ENCODE results near the gene CTNNA3.

Gene CTNNA3

DNA sequence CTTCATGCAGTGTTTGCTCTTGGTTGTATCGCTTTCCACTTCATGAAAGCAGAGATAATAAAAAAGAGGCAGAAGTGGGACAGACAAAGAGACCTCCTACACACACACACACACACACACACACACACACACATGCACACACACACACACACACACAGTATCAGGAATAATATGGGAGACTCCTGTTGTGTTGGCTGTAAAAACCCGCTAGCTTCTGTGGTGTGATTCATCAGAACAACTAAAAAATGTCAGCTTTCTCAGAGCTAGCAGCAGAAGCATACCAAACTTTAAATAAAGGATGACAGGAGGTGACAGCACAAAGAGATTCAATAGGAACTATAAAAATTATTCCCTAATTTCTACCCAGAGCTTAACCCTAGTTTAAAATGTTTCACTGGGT lies 918.3 kb downstream of the CTNNA3 start:
- TF ChIP-seq, protein P1, sequence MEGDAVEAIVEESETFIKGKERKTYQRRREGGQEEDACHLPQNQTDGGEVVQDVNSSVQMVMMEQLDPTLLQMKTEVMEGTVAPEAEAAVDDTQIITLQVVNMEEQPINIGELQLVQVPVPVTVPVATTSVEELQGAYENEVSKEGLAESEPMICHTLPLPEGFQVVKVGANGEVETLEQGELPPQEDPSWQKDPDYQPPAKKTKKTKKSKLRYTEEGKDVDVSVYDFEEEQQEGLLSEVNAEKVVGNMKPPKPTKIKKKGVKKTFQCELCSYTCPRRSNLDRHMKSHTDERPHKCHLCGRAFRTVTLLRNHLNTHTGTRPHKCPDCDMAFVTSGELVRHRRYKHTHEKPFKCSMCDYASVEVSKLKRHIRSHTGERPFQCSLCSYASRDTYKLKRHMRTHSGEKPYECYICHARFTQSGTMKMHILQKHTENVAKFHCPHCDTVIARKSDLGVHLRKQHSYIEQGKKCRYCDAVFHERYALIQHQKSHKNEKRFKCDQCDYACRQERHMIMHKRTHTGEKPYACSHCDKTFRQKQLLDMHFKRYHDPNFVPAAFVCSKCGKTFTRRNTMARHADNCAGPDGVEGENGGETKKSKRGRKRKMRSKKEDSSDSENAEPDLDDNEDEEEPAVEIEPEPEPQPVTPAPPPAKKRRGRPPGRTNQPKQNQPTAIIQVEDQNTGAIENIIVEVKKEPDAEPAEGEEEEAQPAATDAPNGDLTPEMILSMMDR (conservative IDR thresholded peaks at IDR 0.05; ENCODE audit: low read length), result no peak
- H3K4me3 ChIP-seq (ENCODE audit: low read length), result no peak overlapping the region

DNA sequence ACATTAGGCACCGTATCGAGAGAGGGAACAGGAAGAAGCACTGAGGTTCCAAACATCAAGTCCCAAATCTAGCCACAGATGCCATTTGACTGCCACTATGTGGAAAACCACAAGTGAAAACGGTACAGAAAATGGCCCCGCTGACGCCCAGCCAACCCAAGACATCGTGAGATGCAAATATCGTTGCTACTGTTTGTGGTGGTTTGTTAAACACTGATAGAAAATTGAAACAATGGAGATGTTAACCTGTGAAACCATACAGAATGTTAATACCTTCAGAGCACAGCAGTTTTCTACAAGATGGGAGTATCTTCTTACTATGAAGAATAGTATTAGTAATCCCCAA lies 922.5 kb downstream of the CTNNA3 start:
- DNase-seq (ENCODE audit: low read depth), result no peak
- TF ChIP-seq, protein P1 (conservative IDR thresholded peaks at IDR 0.05; ENCODE audit: low read length), result no peak
- no peak overlapping the region for H3K4me3 ChIP-seq (ENCODE audit: low read length)

More for the DNA sequence above, 918.3 kb downstream of the CTNNA3 start:
- DNase-seq (ENCODE audit: low read depth), result no peak

- no peak for DNase-seq (ENCODE audit: low read depth)
- TF ChIP-seq, protein P1 (conservative IDR thresholded peaks at IDR 0.05; ENCODE audit: low read length), result no peak
- H3K4me3 ChIP-seq (ENCODE audit: low read length), result no peak overlapping the region
These were observed 923.2 kb downstream of the CTNNA3 start for GRCh38 chr10:66772548-66773471.

DNA sequence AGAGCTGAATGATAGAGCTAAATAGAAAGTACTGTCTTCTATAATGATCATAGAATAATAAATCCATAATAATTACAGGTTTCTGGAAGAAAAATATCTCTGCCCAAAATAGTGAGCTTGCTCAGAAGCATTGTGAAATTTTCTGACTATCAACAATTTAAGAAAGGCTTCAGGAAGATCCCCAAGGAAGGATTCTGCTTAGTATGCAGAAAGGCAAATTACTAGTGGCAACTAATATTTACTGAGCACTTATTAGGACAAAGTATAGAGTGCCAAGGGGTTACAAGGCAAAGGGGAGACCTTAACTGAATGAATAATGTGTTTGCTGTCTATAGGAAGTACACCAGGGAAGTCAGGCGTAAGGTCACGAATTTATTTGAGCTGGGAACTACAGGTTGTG lies 928.3 kb downstream of the CTNNA3 start:
- TF ChIP-seq, protein P1 (conservative IDR thresholded peaks at IDR 0.05; ENCODE audit: low read length), result no peak
- H3K4me3 ChIP-seq (ENCODE audit: low read length), result no peak overlapping the region
- DNase-seq (ENCODE audit: low read depth), result no peak

DNA sequence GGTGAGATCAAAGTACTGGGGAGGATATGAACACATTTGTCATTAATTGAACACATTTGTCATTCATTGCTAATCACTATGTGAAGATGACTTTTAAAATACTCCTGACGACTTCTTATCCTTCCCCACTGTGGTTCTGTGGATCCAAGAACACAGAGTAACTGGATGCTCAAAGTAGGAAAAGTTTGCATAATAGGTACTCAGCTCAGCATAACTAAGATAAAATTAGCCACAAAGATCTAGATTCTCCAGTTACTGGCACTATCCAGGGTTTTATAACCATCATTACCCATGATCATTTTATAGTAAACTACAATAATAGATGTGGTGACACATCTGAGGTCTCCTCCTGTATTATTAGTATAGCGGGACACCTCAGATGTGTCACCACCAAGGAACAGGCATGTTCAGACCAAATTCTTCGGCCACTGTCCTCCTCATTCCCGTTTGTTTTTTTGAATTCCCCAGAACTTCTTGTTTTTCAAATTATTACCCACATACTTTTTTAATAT lies 933.7 kb downstream of the CTNNA3 start:
- no peak overlapping the region for H3K4me3 ChIP-seq (ENCODE audit: low read length)
- no peak for DNase-seq (ENCODE audit: low read depth)
- TF ChIP-seq, protein P1 (conservative IDR thresholded peaks at IDR 0.05; ENCODE audit: low read length), result no peak

- no peak overlapping the region for H3K4me3 ChIP-seq (ENCODE audit: low read length)
- TF ChIP-seq, protein P1 (conservative IDR thresholded peaks at IDR 0.05; ENCODE audit: low read length), result no peak
- DNase-seq (ENCODE audit: low read depth), result no peak
These were observed 935.1 kb downstream of the CTNNA3 start for GRCh38 chr10:66760941-66761340.

DNA sequence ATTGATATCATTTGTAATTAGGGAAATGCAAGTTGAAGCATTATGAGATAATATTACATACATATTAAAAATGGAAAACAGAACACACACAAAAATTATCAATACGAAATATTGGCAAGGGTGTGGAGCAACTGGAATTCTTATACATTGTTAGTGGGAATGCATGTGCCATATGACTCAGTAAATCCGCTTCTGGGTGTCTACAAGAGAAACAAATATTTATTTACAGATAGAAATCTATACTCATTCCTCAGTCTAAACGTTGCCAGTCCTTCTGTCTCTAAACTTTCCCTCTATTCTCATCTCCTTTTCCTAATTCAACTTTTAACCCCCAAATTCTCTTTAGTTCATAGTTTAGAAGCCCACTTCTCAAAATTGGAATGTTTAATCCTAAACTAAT lies 940.5 kb downstream of the CTNNA3 start:
- no peak overlapping the region for H3K4me3 ChIP-seq (ENCODE audit: low read length)
- no peak for DNase-seq (ENCODE audit: low read depth)
- TF ChIP-seq, protein P1 (conservative IDR thresholded peaks at IDR 0.05; ENCODE audit: low read length), result no peak
